Mammary epithelial cell (primary cell): ENCODE measurements around the gene CLEC16A.

ENCODE experiments used
- EZH2 ChIP-seq: IDR thresholded peaks from 2 replicates; pipeline ENCODE4 v1.6.1; 2012; ENCODE audit warnings: low read length, inconsistent platforms, borderline replicate concordance
- TF ChIP-seq, protein P1 (sequence below), 2 donors: IDR thresholded peaks in 1 of 2; conservative IDR thresholded peaks in 1 of 2; 2 replicates each; pipeline ENCODE4 v1.5.1; 2011 to 2012; ENCODE audit warnings: inconsistent platforms in 2 of 2, low read length in 2 of 2, mild to moderate bottlenecking in 2 of 2, control low read depth in 1 of 2, low read depth in 1 of 2; ENCODE audit not compliant: insufficient read depth in 1 of 2; ENCODE audit errors: extremely low read depth in 1 of 2

DNA sequence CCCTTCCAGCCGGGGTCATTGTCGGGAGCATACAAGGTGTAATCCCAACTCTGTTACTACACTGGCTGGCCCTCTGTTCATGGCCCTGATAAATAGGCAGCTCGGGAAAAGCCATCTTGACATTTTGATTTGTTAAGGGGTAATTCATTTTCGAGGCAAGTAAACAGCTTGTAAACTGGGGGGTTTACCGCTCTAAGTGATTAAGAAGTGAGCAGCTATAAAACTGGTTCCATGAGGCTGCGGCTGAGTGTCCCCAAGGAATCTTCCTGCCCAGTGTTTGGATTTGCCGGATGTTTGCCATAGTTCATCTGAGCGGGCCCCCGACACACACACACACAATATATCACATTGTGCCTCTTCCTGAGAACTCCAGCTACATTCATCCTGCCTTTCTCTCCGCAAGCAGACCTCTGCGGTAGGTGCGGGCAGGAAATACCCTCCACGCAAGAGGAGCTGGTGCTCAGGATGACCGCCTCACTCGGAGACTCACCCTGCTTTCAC lies 219.4 kb downstream of the CLEC16A start:
- TF ChIP-seq, protein P1, sequence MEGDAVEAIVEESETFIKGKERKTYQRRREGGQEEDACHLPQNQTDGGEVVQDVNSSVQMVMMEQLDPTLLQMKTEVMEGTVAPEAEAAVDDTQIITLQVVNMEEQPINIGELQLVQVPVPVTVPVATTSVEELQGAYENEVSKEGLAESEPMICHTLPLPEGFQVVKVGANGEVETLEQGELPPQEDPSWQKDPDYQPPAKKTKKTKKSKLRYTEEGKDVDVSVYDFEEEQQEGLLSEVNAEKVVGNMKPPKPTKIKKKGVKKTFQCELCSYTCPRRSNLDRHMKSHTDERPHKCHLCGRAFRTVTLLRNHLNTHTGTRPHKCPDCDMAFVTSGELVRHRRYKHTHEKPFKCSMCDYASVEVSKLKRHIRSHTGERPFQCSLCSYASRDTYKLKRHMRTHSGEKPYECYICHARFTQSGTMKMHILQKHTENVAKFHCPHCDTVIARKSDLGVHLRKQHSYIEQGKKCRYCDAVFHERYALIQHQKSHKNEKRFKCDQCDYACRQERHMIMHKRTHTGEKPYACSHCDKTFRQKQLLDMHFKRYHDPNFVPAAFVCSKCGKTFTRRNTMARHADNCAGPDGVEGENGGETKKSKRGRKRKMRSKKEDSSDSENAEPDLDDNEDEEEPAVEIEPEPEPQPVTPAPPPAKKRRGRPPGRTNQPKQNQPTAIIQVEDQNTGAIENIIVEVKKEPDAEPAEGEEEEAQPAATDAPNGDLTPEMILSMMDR (conservative IDR thresholded peaks at IDR 0.05 in 1 of 2, IDR thresholded peaks at IDR 0.05 in 1 of 2; ENCODE audit: extremely low read depth in 1 of 2, insufficient read depth in 1 of 2, low read depth in 1 of 2, low read length in 2 of 2) = no peak
- TF ChIP-seq EZH2 = no peak
